ENCODE measurements around the gene ZC3H18. TPM values are rescaled to one million over a fixed set of nuclear protein-coding genes. Genes with fewer than 3 reads are reported as not detected.

Gene ZC3H18
- total RNA-seq, 1 experiment from 2014 or later, result 11.8 TPM

GRCh38 chr16:88552815-88553214 lies 17.4 kb upstream of the ZC3H18 start:
- H3K36me3 ChIP-seq (ENCODE audit: low read depth, low read length), result no peaks in the 10 kb centered on the region
- no peaks in the 10 kb centered on the region for H3K9me3 ChIP-seq (ENCODE audit: low read length)
- H3K4me2 ChIP-seq (ENCODE audit: low read length), result no peak overlapping the region
- no peaks in the 10 kb centered on the region for H4K20me1 ChIP-seq (ENCODE audit: low read length)
- H3F3A ChIP-seq (ENCODE audit: low read length, unreplicated experiment), result no peaks in the 10 kb centered on the region
- ATAC-seq (no peak), DNase-seq (no peak)
- H3K9me2 ChIP-seq (replicated peaks; ENCODE audit: low read length), result no peaks in the 10 kb centered on the region
- H3K4me3 ChIP-seq (ENCODE audit: low read length), result no peak overlapping the region
- POLR2A ChIA-PET (ENCODE audit: unreplicated experiment), result no interaction called here
- no peaks in the 10 kb centered on the region for H3K79me2 ChIP-seq (ENCODE audit: low read length)
- no peaks in the 10 kb centered on the region for H3K4me1 ChIP-seq (ENCODE audit: insufficient read depth, low read length)
- H3K9ac ChIP-seq (ENCODE audit: low read length), result no peak overlapping the region
- peaks cover 13% of the 10 kb centered on the region; the same call in 1 of the 2 replicates for H3K27me3 ChIP-seq (ENCODE audit: low read length)
- BruUV-seq (replicated peaks), result no TSS peak
- TF ChIP-seq EZH2phosphoT487 (IDR thresholded peaks at IDR 0.05; ENCODE audit: borderline replicate concordance, low read length), result no peak
- TF ChIP-seq, protein P1, sequence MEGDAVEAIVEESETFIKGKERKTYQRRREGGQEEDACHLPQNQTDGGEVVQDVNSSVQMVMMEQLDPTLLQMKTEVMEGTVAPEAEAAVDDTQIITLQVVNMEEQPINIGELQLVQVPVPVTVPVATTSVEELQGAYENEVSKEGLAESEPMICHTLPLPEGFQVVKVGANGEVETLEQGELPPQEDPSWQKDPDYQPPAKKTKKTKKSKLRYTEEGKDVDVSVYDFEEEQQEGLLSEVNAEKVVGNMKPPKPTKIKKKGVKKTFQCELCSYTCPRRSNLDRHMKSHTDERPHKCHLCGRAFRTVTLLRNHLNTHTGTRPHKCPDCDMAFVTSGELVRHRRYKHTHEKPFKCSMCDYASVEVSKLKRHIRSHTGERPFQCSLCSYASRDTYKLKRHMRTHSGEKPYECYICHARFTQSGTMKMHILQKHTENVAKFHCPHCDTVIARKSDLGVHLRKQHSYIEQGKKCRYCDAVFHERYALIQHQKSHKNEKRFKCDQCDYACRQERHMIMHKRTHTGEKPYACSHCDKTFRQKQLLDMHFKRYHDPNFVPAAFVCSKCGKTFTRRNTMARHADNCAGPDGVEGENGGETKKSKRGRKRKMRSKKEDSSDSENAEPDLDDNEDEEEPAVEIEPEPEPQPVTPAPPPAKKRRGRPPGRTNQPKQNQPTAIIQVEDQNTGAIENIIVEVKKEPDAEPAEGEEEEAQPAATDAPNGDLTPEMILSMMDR (conservative IDR thresholded peaks at IDR 0.05; ENCODE audit: low read depth, low read length), result no peak
- no peak for TF ChIP-seq EZH2 (IDR thresholded peaks at IDR 0.05; ENCODE audit: low read length, unreplicated experiment)
- H3K27ac ChIP-seq (ENCODE audit: low read length), result no peak overlapping the region
- CTCF ChIA-PET, result no interaction called here
- intact Hi-C loops (cut with micrococcal nuclease), result no loop called here
- no peak overlapping the region for H2AFZ ChIP-seq (ENCODE audit: low read length)

DNA sequence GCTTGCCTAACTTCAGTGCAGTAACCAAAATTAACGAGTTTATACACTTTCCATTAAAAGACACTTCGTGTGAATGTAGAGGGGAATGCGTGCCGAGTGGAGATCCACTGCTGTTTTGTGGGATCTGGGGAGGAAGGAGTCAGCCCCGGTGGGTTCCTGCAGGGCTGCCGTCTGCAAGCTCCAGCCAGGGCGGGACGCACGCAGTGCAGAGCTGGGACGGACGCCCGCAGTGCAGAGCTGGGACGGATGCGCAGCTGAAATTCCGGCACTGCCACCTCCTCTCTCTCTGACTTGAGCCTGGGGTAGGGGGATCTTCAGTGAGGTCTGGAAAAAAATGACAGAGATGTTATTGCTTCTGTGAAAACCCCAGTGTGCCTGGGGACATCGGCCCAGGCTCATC lies 16.5 kb upstream of the ZC3H18 start:
- Histone ChIP-seq H3K4me2 (ENCODE audit: low read length) (no peak overlapping the region), H3K9me3 (ENCODE audit: low read length) (no peaks in the 10 kb centered on the region), H2AFZ (ENCODE audit: low read length) (no peak overlapping the region), H3K4me3 (ENCODE audit: low read length) (no peak overlapping the region), H3K27ac (ENCODE audit: low read length) (no peak overlapping the region), H3K36me3 (ENCODE audit: low read depth, low read length) (no peaks in the 10 kb centered on the region), H3K9me2 (replicated peaks; ENCODE audit: low read length) (no peaks in the 10 kb centered on the region), H3K79me2 (ENCODE audit: low read length) (no peaks in the 10 kb centered on the region), H3K9ac (ENCODE audit: low read length) (no peak overlapping the region), H3K4me1 (ENCODE audit: insufficient read depth, low read length) (no peaks in the 10 kb centered on the region), H3K27me3 (ENCODE audit: low read length) (peaks cover 4% of the 10 kb centered on the region; the same call in 1 of the 2 replicates), H4K20me1 (ENCODE audit: low read length) (no peaks in the 10 kb centered on the region), H3F3A (ENCODE audit: low read length, unreplicated experiment) (no peaks in the 10 kb centered on the region)
- TF ChIP-seq, protein P1 (conservative IDR thresholded peaks at IDR 0.05; ENCODE audit: low read depth, low read length), result no peak
- TF ChIP-seq EZH2phosphoT487 (IDR thresholded peaks at IDR 0.05; ENCODE audit: borderline replicate concordance, low read length) (no peak), EZH2 (IDR thresholded peaks at IDR 0.05; ENCODE audit: low read length, unreplicated experiment) (no peak)
- DNase-seq, result no peak
- ChIA-PET POLR2A (ENCODE audit: unreplicated experiment) (no interaction called here), CTCF (interaction anchor here (0.6 kb wide), 1 partner anchor 304 kb away, joined by 3 read pairs; no protein-coding TSS in a partner anchor)
- intact Hi-C loops (cut with micrococcal nuclease), result no loop called here
- no peak for ATAC-seq
- BruUV-seq (replicated peaks), result no TSS peak

DNA sequence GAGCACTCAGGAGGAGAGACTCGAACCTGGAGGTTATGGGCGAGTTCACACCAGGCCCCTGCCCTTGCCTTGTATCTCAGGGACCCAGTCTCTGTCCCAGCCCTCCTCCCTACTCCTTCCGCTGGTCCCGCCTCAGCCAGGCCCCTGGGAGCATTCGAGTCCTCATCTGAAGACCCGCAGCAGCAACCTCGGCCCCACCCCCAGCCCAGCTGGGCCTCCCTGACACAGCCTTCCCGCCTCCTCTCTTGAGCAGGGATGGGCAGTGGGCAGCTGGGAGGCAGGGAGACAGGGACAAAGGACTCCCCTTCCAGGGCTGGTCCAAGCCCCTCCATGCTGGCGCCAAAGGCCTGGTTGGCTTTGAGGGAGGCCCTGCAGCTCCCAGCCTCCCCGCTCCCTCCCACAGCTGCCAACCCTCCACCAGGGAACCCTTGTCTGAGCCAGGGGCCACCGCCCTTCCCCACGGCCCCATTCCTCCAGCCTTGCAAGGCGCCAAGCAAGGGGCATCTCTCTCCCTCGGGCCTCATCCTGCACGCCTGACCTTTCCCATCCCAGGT lies 15.4 kb upstream of the ZC3H18 start:
- Histone ChIP-seq H3K9me3 (ENCODE audit: low read length) (no peaks in the 10 kb centered on the region), H2AFZ (ENCODE audit: low read length) (no peak overlapping the region), H4K20me1 (ENCODE audit: low read length) (no peaks in the 10 kb centered on the region), H3K9ac (ENCODE audit: low read length) (no peak overlapping the region), H3K4me3 (ENCODE audit: low read length) (no peak overlapping the region), H3K36me3 (ENCODE audit: low read depth, low read length) (no peaks in the 10 kb centered on the region), H3K4me1 (ENCODE audit: insufficient read depth, low read length) (no peaks in the 10 kb centered on the region), H3K79me2 (ENCODE audit: low read length) (no peaks in the 10 kb centered on the region), H3F3A (ENCODE audit: low read length, unreplicated experiment) (no peaks in the 10 kb centered on the region), H3K27me3 (ENCODE audit: low read length) (no peaks in the 10 kb centered on the region), H3K27ac (ENCODE audit: low read length) (no peak overlapping the region), H3K9me2 (replicated peaks; ENCODE audit: low read length) (no peaks in the 10 kb centered on the region), H3K4me2 (ENCODE audit: low read length) (no peak overlapping the region)
- DNase-seq, result no peak
- no peak for TF ChIP-seq EZH2phosphoT487 (IDR thresholded peaks at IDR 0.05; ENCODE audit: borderline replicate concordance, low read length)
- TF ChIP-seq, protein P1 (conservative IDR thresholded peaks at IDR 0.05; ENCODE audit: low read depth, low read length), result no peak
- TF ChIP-seq EZH2 (IDR thresholded peaks at IDR 0.05; ENCODE audit: low read length, unreplicated experiment), result no peak
- no TSS peak for BruUV-seq (replicated peaks)
- CTCF ChIA-PET, result no interaction called here
- POLR2A ChIA-PET (ENCODE audit: unreplicated experiment), result no interaction called here
- intact Hi-C loops (cut with micrococcal nuclease), result no loop called here
- ATAC-seq, result no peak
